ENCODE results near the gene EYS.

EYS gene

GRCh38 chr6:64230530-64230929 lies 1476.5 kb downstream of the EYS start:
- Histone ChIP-seq H3K4me1 (ENCODE audit: low read length) (no peaks in the 10 kb centered on the region), H3K27ac (ENCODE audit: low read length) (no peak overlapping the region), H3K4me3 (ENCODE audit: low read length) (no peak overlapping the region), H3K9ac (ENCODE audit: low read length) (no peak overlapping the region), H3K9me2 (replicated peaks; ENCODE audit: insufficient read depth, low read length) (no peaks in the 10 kb centered on the region), H3K27me3 (replicated peaks; ENCODE audit: insufficient read depth, low read length) (no peaks in the 10 kb centered on the region), H3F3A (ENCODE audit: insufficient read depth, low read length) (no peaks in the 10 kb centered on the region), H3K9me3 (replicated peaks; ENCODE audit: insufficient read depth, low read length) (no peaks in the 10 kb centered on the region), H2AFZ (ENCODE audit: low read length) (no peak overlapping the region), H3K36me3 (replicated peaks; ENCODE audit: insufficient read depth, low read length) (no peaks in the 10 kb centered on the region), H3K79me2 (ENCODE audit: low read length) (no peaks in the 10 kb centered on the region), H3K4me2 (ENCODE audit: low read depth, low read length) (no peak overlapping the region), H4K20me1 (ENCODE audit: insufficient read depth, low read length) (no peaks in the 10 kb centered on the region)
- no peak for TF ChIP-seq EZH2phosphoT487 (IDR thresholded peaks at IDR 0.05; ENCODE audit: low read length)
- no peak for TF ChIP-seq EZH2 (optimal IDR thresholded peaks at IDR 0.05; ENCODE audit: low read depth, low read length)
- TF ChIP-seq CTCF (IDR thresholded peaks at IDR 0.05; ENCODE audit: low read length), result no peak
- no peak for DNase-seq

DNA sequence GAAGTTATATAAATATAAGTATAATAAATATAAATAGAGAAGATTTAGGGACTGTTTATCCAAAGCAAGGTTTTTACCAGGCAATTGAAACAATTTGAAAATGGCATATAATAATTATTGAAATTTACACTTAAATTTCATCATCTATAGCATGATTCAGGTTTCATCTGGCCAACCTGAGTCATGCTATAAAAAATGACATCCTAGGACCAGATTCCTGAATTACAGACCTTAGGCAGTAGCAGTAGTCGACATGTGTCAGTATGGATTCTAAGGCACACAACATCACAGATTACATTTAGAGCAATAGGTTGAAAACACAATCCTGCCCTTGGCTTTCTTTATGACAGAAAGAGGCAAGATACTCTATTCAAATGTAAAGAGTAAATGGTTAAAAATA lies 1479.2 kb downstream of the EYS start:
- Histone ChIP-seq H3K9me3 (replicated peaks; ENCODE audit: insufficient read depth, low read length) (no peaks in the 10 kb centered on the region), H3K4me2 (ENCODE audit: low read depth, low read length) (no peak overlapping the region), H4K20me1 (ENCODE audit: insufficient read depth, low read length) (no peaks in the 10 kb centered on the region), H3K9me2 (replicated peaks; ENCODE audit: insufficient read depth, low read length) (no peaks in the 10 kb centered on the region), H3K27me3 (replicated peaks; ENCODE audit: insufficient read depth, low read length) (no peaks in the 10 kb centered on the region), H3K79me2 (ENCODE audit: low read length) (no peaks in the 10 kb centered on the region), H3K27ac (ENCODE audit: low read length) (no peak overlapping the region), H3K36me3 (replicated peaks; ENCODE audit: insufficient read depth, low read length) (no peaks in the 10 kb centered on the region), H3K9ac (ENCODE audit: low read length) (no peak overlapping the region), H2AFZ (ENCODE audit: low read length) (no peak overlapping the region), H3K4me1 (ENCODE audit: low read length) (no peaks in the 10 kb centered on the region), H3K4me3 (ENCODE audit: low read length) (no peak overlapping the region), H3F3A (ENCODE audit: insufficient read depth, low read length) (no peaks in the 10 kb centered on the region)
- DNase-seq, result no peak
- no peak for TF ChIP-seq EZH2 (optimal IDR thresholded peaks at IDR 0.05; ENCODE audit: low read depth, low read length)
- no peak for TF ChIP-seq CTCF (IDR thresholded peaks at IDR 0.05; ENCODE audit: low read length)
- no peak for TF ChIP-seq EZH2phosphoT487 (IDR thresholded peaks at IDR 0.05; ENCODE audit: low read length)

- no peaks in the 10 kb centered on the region for H3K27me3 ChIP-seq (replicated peaks; ENCODE audit: insufficient read depth, low read length)
- TF ChIP-seq EZH2phosphoT487 (IDR thresholded peaks at IDR 0.05; ENCODE audit: low read length) (no peak), CTCF (IDR thresholded peaks at IDR 0.05; ENCODE audit: low read length) (no peak), EZH2 (optimal IDR thresholded peaks at IDR 0.05; ENCODE audit: low read depth, low read length) (no peak)
- H3F3A ChIP-seq (ENCODE audit: insufficient read depth, low read length), result no peaks in the 10 kb centered on the region
- no peak overlapping the region for H3K4me2 ChIP-seq (ENCODE audit: low read depth, low read length)
- no peak for DNase-seq
- H3K4me1 ChIP-seq (ENCODE audit: low read length), result no peaks in the 10 kb centered on the region
- H3K36me3 ChIP-seq (replicated peaks; ENCODE audit: insufficient read depth, low read length), result no peaks in the 10 kb centered on the region
- H3K27ac ChIP-seq (ENCODE audit: low read length), result no peak overlapping the region
- no peak overlapping the region for H2AFZ ChIP-seq (ENCODE audit: low read length)
- H3K9ac ChIP-seq (ENCODE audit: low read length), result no peak overlapping the region
- H3K9me3 ChIP-seq (replicated peaks; ENCODE audit: insufficient read depth, low read length), result no peaks in the 10 kb centered on the region
- no peaks in the 10 kb centered on the region for H3K9me2 ChIP-seq (replicated peaks; ENCODE audit: insufficient read depth, low read length)
- H4K20me1 ChIP-seq (ENCODE audit: insufficient read depth, low read length), result no peaks in the 10 kb centered on the region
- no peaks in the 10 kb centered on the region for H3K79me2 ChIP-seq (ENCODE audit: low read length)
- no peak overlapping the region for H3K4me3 ChIP-seq (ENCODE audit: low read length)
Measured at GRCh38 chr6:64225503-64225902, 1481.5 kb downstream of the EYS start.

All from MM.1S (cell line).